ENCODE data around the gene ST7L. TPM values are rescaled to one million over a fixed set of nuclear protein-coding genes. Genes with fewer than 3 reads are reported as not detected.
A peak's percentile ranks its signal among the peaks of the same experiment; 100 is the strongest.

ST7L gene
- total RNA-seq, 2 donors from 2014 or later, result 18.0 to 18.2 TPM

DNA sequence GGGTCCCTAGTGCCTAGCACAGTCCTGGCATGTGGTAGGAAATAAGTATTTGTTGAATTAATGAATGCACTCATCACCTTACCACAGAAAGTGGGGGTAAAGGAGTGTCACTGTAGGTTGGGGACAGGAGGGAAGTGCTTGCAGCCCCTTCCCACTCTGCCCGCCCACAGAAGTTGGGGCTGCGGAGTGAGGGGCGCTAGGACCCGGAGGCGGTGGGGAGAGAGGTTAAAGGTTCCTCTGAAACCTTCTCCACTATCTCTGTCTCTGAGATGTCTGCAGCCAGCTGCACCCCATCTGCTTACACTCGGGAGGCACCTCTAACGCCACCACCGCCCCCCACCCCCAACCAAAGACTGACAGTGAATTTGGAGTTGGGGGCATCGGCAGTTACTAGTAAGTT, 111.6 kb downstream of the ST7L start:
- H3K36me3 Mint-ChIP-seq (ENCODE audit: low read depth), result no peaks in the 10 kb centered on the region
- H3K4me3 Mint-ChIP-seq, result peak overlapping the region; percentile 61
- no peak overlapping the region for H3K27ac ChIP-seq (ENCODE audit: low read depth, low read length)
- H3K27me3 ChIP-seq (ENCODE audit: control insufficient read depth, insufficient read depth, low read length, poor library complexity, severe bottlenecking), result peaks cover 96% of the 10 kb centered on the region
- no peak overlapping the region for H3K9ac ChIP-seq (ENCODE audit: extremely low read depth, low read length, poor library complexity, severe bottlenecking)
- peaks cover 95% of the 10 kb centered on the region for H3K27me3 Mint-ChIP-seq (ENCODE audit: insufficient read depth)
- H3K4me3 ChIP-seq (ENCODE audit: low read length), result peak overlapping the region; percentile 80
- H3K9me3 ChIP-seq (ENCODE audit: control insufficient read depth, low read length), result no peaks in the 10 kb centered on the region
- no peaks in the 10 kb centered on the region for H3K36me3 ChIP-seq (ENCODE audit: control insufficient read depth, insufficient read depth, low read length)
- WGBS, 2 experiments (ENCODE audit: insufficient coverage in 1 of 2, insufficient read length in 1 of 2), result 33 to 76% methylated on average over 1 to 9 of the region's 9 CpGs
- no peak for DNase-seq
- H3K27ac Mint-ChIP-seq, result no peak overlapping the region
- H3K4me1 ChIP-seq (ENCODE audit: control insufficient read depth, insufficient read depth, low read length), result no peaks in the 10 kb centered on the region
- peaks cover 19% of the 10 kb centered on the region for H3K4me1 Mint-ChIP-seq
- no peaks in the 10 kb centered on the region for H3K9me3 Mint-ChIP-seq
- TF ChIP-seq, protein P1, sequence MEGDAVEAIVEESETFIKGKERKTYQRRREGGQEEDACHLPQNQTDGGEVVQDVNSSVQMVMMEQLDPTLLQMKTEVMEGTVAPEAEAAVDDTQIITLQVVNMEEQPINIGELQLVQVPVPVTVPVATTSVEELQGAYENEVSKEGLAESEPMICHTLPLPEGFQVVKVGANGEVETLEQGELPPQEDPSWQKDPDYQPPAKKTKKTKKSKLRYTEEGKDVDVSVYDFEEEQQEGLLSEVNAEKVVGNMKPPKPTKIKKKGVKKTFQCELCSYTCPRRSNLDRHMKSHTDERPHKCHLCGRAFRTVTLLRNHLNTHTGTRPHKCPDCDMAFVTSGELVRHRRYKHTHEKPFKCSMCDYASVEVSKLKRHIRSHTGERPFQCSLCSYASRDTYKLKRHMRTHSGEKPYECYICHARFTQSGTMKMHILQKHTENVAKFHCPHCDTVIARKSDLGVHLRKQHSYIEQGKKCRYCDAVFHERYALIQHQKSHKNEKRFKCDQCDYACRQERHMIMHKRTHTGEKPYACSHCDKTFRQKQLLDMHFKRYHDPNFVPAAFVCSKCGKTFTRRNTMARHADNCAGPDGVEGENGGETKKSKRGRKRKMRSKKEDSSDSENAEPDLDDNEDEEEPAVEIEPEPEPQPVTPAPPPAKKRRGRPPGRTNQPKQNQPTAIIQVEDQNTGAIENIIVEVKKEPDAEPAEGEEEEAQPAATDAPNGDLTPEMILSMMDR (conservative IDR thresholded peaks at IDR 0.05), result no peak

DNA sequence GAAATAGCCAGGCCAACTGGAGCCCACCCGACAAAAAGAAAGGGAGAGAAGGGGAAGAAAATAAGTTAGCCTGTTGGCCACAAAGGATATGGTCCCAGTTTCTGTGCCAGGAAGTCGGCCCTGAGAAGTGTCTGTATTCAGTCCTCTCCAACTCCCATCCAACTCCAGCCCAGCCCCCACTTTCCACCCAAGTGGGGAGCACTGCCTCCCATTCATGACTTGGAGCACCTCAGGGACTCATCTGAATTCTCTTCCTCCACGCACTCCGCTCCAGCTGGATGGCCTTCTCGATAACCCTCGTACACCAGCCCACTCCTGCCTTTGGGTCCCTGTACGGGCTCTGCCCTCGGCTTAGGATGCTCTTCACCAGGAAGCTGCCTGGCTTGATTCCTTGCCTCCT, 112.2 kb downstream of the ST7L start:
- WGBS, 2 experiments (ENCODE audit: insufficient coverage in 1 of 2, insufficient read length in 1 of 2), result 91 to 94% methylated on average over 7 to 8 of the region's 8 CpGs
- Histone ChIP-seq H3K36me3 (ENCODE audit: control insufficient read depth, insufficient read depth, low read length) (no peaks in the 10 kb centered on the region), H3K27ac (ENCODE audit: low read depth, low read length) (no peak overlapping the region), H3K9me3 (ENCODE audit: control insufficient read depth, low read length) (no peaks in the 10 kb centered on the region), H3K4me1 (ENCODE audit: control insufficient read depth, insufficient read depth, low read length) (no peaks in the 10 kb centered on the region), H3K9ac (ENCODE audit: extremely low read depth, low read length, poor library complexity, severe bottlenecking) (no peak overlapping the region), H3K4me3 (ENCODE audit: low read length) (no peak overlapping the region), H3K27me3 (ENCODE audit: control insufficient read depth, insufficient read depth, low read length, poor library complexity, severe bottlenecking) (peaks cover 99% of the 10 kb centered on the region)
- TF ChIP-seq, protein P1 (conservative IDR thresholded peaks at IDR 0.05), result no peak
- peaks cover 93% of the 10 kb centered on the region for H3K27me3 Mint-ChIP-seq (ENCODE audit: insufficient read depth)
- no peak overlapping the region for H3K4me3 Mint-ChIP-seq
- no peak for DNase-seq
- H3K27ac Mint-ChIP-seq, result no peak overlapping the region
- peaks cover 21% of the 10 kb centered on the region for H3K4me1 Mint-ChIP-seq
- H3K9me3 Mint-ChIP-seq, result no peaks in the 10 kb centered on the region
- no peaks in the 10 kb centered on the region for H3K36me3 Mint-ChIP-seq (ENCODE audit: low read depth)

DNA sequence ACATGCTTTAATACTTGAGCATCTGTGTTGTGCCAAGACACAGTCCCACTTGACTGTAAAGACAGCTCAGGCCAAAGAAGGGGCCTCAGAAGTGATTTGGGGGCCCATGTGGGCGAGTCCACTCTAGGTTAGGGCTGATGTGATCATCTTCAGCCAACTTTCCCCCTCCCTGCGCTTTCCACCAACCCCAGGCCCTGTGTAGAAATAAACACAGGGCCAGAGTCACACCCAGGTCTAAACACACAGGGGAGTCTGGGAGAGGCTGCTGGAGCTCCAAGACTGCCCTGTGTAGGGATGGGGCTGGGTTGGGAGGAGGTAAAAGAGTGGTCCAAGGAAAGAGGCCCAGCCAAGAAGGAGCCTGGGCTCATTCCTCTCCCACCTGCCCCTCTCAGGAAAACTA, 112.6 kb downstream of the ST7L start:
- Histone ChIP-seq H3K9ac (ENCODE audit: extremely low read depth, low read length, poor library complexity, severe bottlenecking) (no peak overlapping the region), H3K4me1 (ENCODE audit: control insufficient read depth, insufficient read depth, low read length) (no peaks in the 10 kb centered on the region), H3K27ac (ENCODE audit: low read depth, low read length) (no peak overlapping the region), H3K9me3 (ENCODE audit: control insufficient read depth, low read length) (no peaks in the 10 kb centered on the region), H3K27me3 (ENCODE audit: control insufficient read depth, insufficient read depth, low read length, poor library complexity, severe bottlenecking) (peaks cover 99% of the 10 kb centered on the region), H3K4me3 (ENCODE audit: low read length) (no peak overlapping the region), H3K36me3 (ENCODE audit: control insufficient read depth, insufficient read depth, low read length) (no peaks in the 10 kb centered on the region)
- H3K4me1 Mint-ChIP-seq, result peaks cover 22% of the 10 kb centered on the region
- H3K27me3 Mint-ChIP-seq (ENCODE audit: insufficient read depth), result peaks cover 93% of the 10 kb centered on the region
- 93% methylated on average over 1 of the region's 2 CpGs; no CpG with 5 or more reads in 1 of the 2 experiments for WGBS, 2 experiments (ENCODE audit: insufficient coverage in 1 of 2, insufficient read length in 1 of 2)
- no peaks in the 10 kb centered on the region for H3K36me3 Mint-ChIP-seq (ENCODE audit: low read depth)
- H3K4me3 Mint-ChIP-seq, result no peak overlapping the region
- H3K9me3 Mint-ChIP-seq, result no peaks in the 10 kb centered on the region
- H3K27ac Mint-ChIP-seq, result no peak overlapping the region
- no peak for DNase-seq
- TF ChIP-seq, protein P1 (conservative IDR thresholded peaks at IDR 0.05), result no peak
